Suprapubic skin (tissue), 4 donors: ENCODE data around the gene CMTM7.

Experiments used
- EP300 ChIP-seq: sonication (generic); formaldehyde crosslinking; IDR thresholded peaks from one replicate; pipeline ENCODE4 v1.6.1; 2017; ENCODE audit warnings: antibody characterized with exemption
- POLR2A ChIP-seq, 2 donors: fragments of 450-650 bp; IDR thresholded peaks; one replicate each; pipeline ENCODE4 v1.6.1; 2017; ENCODE audit warnings: antibody characterized with exemption in 2 of 2, mild to moderate bottlenecking in 2 of 2, moderate library complexity in 2 of 2
- POLR2AphosphoS5 ChIP-seq, 3 donors: sonication (generic); formaldehyde crosslinking; IDR thresholded peaks; one replicate each; pipeline ENCODE4 v1.6.1; 2017; ENCODE audit warnings: antibody characterized with exemption in 3 of 3
- TF ChIP-seq, protein P1 (sequence below), 2 donors: fragments of 200-600 bp in 1 of 2; fragments of 450-650 bp in 1 of 2; sonication (generic) in 1 of 2; IDR thresholded peaks; one replicate each; pipeline ENCODE4 v1.5.1; 2016 to 2019; ENCODE audit warnings: antibody characterized with exemption in 2 of 2, mild to moderate bottlenecking in 1 of 2, moderate library complexity in 1 of 2

DNA sequence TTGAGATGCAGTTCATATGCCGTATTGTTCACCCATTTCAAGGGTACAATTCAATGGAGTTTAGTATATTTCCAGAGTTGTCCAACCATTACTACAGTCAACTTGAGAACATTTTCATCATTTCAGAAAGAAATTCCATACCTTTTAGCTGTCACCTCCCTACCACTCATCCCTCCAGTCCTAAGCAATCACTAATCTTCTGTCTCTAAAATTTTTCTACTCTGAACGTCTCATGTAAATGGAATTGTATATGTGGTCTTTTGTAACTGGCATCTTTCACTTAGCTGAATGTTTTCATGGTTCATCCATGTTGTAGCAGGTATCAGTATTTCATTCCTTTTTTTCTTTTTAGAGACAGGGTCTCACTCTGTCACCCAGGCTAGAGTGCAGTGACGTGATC lies 51.1 kb downstream of the CMTM7 start:
- TF ChIP-seq POLR2A (IDR thresholded peaks at IDR 0.05) = no peak
- no peak for TF ChIP-seq EP300
- no peak for TF ChIP-seq POLR2AphosphoS5 (IDR thresholded peaks at IDR 0.05)
- TF ChIP-seq, protein P1, sequence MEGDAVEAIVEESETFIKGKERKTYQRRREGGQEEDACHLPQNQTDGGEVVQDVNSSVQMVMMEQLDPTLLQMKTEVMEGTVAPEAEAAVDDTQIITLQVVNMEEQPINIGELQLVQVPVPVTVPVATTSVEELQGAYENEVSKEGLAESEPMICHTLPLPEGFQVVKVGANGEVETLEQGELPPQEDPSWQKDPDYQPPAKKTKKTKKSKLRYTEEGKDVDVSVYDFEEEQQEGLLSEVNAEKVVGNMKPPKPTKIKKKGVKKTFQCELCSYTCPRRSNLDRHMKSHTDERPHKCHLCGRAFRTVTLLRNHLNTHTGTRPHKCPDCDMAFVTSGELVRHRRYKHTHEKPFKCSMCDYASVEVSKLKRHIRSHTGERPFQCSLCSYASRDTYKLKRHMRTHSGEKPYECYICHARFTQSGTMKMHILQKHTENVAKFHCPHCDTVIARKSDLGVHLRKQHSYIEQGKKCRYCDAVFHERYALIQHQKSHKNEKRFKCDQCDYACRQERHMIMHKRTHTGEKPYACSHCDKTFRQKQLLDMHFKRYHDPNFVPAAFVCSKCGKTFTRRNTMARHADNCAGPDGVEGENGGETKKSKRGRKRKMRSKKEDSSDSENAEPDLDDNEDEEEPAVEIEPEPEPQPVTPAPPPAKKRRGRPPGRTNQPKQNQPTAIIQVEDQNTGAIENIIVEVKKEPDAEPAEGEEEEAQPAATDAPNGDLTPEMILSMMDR (IDR thresholded peaks at IDR 0.05) = no peak
